ENCODE measurements around the gene ATP6V0E2.
A peak's percentile ranks its signal among the peaks of the same experiment; 100 is the strongest.
"Not testable (repeated sequence)": the region's sequence is repeated elsewhere in the genome, so short reads cannot be mapped to it uniquely, and the experiment has no call there.

ATP6V0E2 gene

DNA sequence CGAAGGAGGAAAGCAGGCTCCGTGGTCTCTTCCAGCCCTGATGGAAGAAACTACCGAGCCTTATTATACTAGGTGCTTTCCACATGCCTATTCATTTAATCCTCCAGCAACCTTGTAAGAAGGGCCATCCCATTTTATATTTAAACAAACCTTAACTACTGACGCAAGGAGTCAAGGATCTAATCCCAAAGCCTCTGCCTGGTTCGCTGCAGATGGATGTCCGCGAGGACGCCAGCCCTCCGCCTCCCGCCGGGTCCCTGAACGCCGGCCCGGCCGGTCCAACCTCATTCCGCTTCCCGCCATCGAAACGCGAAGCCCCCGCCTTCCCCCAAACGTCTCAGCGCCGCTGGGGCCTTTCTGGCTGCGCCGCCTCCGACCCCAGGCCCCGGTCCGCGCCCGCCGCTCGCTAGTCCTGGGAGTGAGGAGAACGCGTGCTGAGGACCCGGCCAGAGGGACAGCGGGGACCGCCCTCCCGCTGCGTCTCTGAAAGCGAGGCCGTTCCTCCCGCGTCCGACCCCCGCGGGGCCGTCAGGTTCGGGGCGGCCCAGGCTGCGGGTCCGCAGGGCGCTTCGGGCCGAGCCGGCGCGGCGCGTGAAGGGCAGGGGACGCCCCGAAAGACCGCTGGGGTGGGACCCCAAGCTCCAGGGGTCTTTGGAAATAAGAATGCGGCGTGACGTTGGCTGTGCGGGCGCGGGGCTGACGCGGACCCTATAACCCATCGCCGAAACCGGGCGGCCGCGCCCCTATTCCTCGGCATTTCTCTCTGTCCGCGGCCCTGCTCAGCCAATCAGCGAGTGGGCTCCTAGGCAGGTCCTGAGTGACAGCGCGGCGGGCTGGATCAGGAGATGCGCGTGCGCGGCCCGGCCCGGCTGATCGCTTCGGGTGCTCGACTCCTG is at the start of gene ATP6V0E2:
Gene ATP6V0E2 (plus strand): TSS at position 896 of the 896 bp plus-strand sequence. CDS start 97 bp downstream, outside the sequence.
- DNase-seq: peak; percentile 90

DNA sequence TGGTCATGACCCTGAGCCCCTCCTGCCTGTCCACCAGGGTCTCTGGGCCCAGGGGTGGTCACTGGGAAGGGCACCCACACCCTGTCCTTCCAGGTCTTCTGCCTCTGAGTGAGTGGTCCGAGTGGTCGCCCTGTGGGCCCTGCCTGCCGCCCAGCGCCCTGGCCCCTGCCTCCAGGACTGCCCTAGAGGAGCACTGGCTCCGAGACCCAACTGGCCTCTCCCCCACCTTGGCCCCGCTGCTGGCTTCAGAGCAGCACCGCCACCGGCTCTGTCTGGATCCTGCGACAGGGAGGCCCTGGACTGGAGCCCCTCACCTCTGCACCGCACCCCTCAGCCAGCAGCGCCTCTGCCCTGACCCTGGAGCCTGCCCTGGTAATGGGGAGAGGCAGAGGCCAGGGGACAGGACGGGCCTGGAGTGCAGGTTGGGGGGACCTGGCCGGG is 49.4 kb upstream of the ATP6V0E2 start:
- no peak for DNase-seq

DNA sequence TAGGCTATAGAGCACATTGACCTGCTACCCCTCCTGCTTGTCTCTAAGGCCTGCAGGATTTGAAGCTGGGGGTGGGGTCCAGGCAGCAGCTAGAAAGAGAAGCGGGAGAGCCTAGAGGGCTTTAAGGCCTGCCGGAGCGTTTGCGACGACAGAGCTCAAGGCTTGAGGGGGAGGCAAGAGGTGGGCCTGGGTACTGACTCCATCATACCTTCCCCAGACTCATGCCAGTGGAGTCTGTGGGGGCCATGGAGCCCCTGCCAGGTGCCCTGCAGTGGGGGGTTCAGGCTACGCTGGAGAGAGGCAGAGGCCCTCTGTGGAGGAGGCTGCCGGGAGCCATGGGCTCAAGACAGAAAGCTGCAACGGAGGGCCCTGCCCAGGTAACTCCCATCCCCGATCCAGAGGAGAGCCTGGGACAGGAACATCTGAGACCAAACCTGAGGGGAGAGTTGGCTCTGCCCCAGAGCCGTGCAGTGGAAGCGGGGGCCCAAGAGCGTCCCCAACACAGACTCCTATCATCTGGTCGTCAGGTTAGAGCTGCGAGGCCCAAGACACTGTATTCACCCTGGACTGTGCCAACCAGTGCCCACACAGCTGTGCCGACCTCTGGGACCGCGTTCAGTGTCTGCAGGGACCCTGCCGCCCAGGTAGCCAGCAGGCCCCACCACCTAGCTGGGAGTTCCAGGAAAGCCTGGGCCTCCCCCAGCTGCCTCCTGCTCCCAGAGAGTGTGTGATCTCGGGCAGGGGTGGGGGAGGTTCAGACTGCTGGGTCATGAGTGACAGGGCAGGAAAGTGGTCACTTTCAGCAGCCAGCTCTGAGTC is 48.8 kb upstream of the ATP6V0E2 start:
- DNase-seq: no peak

DNA sequence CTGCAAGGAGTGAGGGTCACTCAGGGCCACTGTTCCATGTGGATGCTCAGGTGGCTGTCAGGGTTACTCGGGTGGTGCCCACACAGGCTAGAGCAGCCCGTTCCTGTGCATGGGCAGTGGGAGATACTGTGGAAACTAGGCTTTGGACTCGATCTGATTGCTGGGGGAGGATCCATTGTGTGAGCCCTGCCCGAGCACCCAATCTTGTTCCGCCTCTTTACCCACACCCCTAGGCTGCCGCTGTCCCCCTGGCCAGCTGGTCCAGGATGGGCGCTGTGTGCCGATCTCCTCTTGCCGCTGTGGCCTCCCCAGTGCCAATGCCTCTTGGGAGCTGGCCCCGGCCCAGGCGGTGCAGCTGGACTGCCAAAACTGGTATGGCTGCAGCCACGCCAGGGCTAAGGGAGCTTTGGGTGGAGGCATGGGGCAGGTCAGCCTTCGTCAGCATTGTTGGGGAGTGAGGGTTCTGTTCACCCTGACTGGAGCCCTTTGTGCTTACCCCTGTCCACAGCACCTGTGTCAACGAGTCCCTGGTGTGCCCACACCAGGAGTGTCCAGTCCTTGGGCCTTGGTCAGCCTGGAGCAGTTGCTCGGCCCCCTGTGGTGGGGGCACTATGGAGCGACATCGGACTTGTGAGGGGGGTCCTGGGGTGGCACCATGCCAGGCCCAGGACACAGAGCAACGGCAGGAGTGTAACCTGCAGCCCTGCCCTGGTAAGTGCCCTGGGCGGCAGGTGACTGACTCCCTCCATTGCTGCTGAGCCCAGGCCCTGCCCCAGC is 48.0 kb upstream of the ATP6V0E2 start:
- no peak for DNase-seq

DNA sequence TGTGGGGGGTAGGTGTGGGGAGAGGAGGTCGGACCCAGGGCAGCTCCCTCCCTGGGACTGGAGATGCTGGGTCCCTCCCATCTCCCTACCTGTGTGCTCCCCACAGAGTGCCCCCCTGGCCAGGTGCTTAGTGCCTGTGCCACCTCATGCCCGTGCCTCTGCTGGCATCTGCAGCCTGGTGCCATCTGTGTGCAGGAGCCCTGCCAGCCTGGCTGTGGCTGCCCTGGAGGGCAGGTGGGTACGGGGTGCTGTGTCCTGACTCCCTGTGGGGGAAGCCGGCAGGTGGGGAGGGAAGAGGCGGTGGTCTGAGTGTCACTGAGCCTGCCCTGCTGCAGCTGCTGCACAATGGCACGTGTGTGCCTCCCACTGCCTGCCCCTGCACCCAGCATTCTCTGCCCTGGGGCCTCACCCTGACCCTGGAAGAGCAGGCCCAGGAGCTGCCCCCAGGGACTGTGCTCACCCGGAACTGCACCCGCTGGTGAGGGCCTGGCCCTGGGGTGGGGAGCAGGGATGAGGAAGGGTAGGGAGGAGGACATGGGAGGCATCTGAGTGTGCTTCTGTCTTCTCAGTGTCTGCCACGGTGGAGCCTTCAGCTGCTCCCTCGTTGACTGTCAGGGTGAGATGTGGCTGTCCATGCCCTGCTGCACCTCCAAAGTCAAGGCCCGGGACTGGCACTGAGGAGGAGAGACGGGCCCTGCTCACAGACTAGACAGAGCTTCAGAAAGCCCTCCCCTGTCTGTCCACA is 47.3 kb upstream of the ATP6V0E2 start:
- peak; percentile 38 for DNase-seq

DNA sequence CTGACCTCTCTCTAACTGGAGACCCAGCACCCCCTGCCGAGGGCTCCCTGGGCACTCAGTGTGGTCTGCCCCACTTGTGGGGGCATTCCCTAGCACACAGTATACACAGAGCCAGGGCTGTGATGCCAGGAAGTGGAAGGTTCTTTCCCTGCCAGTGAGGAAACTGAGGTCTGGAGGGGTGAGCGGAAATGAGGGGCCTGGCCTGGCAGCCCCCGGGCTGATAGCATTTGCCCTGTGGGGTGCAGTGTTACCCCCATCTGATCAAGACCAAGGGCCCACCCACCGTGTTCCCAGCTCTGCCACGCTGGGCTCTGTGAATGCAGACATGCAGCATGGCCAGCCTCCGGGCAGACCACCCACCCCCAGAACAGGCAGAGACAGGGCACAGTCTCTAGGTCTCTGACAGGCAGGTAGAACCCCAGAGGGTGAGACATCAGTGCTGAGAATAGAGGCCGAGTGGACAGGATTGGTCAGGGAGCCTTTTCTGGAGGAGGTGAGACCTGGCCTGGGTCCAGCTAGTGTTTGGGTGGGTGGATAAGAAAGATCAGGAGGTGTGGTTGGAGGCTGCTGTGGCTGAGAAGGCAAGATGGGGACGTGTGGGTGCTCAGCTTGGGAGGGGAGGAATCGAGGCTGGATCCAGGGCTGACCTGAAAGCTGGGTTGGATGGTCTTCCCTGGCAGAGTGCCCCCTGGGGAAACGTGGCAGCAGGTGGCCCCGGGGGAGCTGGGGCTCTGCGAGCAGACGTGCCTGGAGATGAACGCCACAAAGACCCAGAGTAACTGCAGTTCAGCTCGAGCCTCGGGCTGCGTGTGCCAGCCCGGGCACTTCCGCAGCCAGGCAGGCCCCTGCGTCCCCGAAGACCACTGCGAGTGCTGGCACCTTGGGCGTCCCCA is 46.4 kb upstream of the ATP6V0E2 start:
- DNase-seq: peak; percentile 68

DNA sequence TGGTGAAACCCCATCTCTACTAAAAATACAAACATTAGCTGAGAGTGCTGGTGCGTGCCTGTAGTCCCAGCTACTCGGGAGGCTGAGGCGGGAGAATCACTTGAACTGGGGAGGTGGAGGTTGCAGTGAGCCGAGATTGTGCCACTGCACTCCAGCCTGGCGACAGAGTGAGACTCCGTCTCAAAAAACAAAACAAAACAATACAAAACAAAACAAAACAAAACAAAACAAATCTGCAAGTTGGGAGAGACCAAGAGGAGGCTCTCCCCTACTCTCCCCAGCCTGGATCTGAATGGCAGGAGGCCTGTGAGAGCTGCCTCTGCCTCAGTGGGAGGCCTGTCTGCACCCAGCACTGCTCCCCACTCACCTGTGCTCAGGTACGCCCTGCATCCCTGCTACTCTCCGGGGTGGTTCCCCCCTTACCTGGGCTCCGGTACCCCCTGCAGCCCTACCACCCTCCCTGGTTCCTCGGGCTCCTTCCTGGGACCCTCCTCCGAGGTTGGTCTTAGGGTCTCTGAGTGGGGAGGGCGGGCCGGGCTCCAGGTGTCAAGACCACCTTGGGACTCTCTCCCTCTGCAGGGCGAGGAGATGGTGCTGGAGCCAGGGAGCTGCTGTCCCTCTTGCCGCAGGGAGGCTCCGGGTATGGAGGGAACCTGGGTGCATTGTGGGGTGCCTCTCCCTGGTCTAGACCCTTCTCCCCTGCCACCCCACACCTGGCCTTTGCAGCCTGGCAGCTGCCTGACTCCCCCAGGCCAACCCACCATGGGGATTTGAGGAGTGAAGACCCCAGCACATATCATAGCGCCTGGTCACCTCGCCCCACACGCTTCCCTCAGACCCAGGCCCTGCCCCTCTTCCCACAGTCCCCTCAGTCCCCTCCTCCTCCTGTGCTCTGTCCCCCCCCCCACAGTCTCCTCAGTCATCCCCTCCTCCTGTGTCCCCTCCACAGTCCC is 45.1 kb upstream of the ATP6V0E2 start:
- no peak for DNase-seq

DNA sequence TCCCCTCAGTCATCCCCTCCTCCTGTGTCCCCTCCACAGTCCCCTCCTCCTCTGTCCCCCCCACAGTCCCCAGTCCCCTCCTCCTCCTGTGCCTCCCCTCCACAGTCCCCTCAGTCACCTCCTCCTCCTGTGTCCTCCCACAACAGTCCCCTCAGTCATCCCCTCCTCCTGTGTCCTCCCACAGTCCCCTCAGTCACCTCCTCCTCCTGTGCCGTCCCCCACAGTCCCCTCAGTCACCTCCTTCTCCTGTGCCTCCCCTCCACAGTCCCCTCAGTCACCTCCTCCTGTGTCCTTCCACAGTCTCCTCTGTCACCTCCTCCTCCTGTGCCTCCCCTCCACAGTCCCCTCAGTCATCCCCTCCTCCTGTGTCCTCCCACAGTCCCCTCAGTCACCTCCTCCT is 43.2 kb upstream of the ATP6V0E2 start:
- DNase-seq: not testable (repeated sequence)

DNA sequence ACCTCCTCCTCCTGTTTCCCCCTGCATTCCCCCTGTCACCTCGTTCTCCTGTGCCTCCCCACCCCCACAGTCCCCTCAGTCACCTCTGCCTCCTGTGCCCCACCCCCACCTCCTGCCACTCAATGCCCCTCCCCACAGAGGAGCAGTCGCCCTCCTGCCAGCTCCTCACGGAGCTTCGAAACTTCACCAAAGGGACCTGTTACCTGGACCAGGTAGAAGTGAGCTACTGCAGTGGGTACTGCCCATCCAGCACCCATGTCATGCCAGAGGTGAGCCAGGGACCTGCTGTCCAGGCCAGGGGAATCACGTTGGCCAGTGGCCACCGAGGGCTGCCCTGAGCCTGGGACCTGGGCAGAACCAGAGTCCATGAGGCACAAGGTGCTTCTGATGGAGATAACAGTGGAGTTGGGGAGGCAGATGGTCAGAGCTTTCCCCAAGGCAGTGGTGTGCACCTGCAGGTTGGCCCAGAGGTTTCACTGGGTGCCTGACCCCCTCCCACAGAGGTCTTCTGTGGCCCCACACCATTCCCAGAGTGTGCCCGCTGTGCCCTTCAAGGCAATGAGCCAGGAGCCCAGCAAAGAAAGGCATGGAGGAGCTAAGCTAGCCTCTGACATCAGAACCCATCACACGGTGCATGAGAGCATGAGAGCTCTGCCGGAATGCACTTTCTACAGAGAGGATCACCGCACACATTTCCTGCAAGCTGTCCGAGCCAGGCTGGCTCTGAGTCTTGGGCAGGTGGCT is 42.6 kb upstream of the ATP6V0E2 start:
- no peak for DNase-seq

DNA sequence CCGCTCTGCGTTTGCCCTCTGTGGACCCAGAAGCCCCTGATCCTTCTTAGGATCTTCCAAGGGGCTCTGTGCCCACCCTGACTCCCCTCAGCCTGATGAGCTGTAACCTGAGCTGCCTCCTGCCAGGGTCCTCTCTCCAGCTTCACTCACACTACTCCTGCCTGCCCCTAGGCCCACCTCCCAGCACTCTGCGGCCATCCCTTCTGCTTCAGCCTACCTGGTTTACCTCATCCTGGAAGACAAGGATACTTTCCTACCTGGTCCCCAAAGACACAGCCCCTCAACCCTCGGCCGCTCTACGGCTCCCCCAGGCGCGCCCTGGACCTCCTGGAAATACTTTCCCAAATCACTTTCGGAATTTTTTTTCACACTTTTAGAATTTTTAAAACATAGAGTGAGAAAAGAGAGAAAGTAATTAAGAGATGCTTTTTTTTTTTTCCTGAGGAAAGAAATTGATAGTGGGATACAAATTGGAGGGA is 42.0 kb upstream of the ATP6V0E2 start:
- DNase-seq: no peak

DNA sequence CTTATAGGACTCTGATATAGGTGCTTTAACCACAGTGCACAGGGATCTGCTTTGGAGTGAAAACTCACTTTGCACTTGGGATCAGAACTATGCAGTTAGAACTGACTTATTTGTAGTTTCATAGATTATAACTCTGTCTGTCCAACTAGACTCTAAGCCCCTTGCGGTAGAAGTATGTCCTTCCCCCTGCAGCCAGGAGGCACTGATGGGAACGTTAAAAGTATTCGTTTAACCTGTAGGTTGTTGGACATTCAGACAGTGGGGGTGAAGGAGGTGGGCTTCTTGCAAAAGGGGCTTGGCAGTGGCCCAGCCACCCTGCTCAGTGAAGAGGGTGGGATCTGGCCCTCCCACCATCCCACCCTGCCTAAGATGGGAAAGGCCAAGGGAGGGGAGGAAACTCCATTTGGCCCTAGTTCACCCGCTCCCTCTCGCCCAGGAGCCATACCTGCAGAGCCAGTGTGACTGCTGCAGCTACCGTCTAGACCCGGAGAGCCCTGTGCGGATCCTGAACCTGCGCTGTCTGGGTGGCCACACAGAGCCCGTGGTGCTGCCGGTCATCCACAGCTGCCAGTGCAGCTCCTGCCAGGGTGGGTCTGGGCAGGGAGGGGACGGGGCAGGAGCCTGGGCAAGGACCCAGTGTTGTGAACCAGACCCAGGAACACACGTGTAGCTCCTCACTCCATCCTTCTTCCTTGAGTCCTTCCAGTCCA is 41.3 kb upstream of the ATP6V0E2 start:
- DNase-seq: no peak

DNA sequence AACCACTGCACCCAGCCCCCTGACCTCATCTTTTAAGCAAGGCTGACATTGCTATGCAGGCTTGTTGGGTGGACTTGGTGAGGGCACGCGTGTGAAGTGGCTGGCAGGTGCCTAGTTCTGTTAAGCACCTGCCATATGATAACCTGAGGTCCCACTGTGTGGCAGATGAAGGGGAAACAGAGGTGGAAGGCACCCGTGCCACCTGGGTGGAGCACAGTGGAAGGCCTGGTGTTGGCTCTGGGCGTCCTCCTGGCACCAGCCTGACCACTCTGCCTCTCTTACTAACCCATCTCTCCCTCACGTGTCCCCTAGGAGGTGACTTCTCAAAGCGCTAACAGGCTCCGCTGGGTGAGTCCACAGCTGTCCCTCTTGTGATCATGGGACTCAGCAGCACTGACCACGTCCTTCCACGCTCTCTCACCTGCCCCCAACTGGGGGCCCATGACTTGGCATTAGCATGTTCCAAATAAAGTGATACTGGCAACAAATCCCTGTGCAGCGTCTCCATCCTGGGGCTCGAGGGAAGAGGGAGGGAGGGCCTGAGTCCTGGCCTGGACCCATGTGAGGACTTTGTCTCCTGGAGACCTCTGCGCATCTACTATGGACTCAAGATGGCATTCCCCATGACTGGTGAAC is 40.2 kb upstream of the ATP6V0E2 start:
- DNase-seq: no peak

DNA sequence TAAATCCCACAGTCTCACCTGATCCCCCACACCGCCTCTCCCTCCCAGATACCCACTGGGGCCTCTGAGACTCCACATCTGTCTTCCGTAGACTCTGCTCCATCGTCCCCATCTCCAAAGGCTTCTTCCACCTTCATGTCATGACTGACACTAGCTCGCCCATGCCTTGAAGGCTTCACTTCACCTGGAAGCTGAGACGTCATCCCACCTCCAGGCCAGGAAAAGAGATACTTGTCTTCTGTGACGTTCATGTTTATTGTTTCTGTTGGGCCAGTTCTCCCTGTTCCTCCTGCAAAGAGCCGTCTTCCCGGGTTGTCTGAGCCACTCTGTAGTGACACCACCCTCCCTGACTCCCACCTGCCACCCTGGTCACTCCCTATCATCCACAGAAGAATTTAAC is 39.2 kb upstream of the ATP6V0E2 start:
- DNase-seq: no peak

DNA sequence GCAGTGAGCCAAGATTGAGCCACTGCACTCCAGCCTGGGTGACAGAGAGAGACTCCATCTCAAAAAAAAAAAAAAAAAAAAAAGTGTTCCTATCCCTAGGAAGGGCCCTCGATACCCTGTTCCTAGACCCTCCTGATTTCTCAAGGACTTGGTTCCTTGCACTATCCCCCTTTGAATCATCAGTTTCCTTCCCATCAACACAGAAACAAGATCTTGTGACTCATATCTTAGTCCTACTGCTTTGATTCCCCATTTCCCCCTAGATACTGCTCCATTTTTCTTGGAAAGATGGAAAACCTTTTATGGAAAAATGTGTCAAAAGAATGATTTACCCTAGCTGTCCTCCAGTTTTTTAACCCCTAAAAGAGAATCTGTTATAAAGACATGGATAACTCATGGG is 37.3 kb upstream of the ATP6V0E2 start:
- no peak for DNase-seq

DNA sequence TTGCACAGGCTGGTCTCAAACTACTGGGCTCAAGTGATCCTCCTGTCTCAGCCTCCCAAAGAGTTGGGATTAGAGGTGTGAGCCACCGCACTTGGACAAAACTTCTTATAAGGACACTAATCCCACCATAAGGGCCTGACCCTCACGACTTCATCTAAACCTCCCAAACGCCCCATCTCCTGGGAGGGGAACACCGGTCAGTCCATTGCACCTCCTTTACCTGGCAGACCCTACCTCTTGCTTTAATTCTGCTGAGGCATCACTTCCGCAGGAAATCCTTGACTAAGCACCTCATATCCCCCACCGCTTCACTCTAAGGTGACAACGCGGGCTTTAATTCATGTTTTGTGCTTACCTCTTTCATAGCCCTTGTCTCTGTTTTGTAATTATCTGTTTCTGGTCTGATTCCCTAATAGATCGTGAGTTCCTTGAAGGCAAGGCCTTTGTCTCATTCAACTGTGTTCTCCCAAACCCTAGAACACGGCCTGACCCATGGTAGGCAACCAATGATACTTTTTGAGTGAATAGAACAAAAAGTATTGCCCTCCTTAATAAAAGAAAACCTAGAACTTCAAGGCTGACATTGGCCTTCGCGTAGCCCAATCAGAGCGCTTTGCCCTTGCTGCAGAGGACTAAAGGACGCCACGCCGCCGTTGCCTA is 36.1 kb upstream of the ATP6V0E2 start:
- no peak for DNase-seq

DNA sequence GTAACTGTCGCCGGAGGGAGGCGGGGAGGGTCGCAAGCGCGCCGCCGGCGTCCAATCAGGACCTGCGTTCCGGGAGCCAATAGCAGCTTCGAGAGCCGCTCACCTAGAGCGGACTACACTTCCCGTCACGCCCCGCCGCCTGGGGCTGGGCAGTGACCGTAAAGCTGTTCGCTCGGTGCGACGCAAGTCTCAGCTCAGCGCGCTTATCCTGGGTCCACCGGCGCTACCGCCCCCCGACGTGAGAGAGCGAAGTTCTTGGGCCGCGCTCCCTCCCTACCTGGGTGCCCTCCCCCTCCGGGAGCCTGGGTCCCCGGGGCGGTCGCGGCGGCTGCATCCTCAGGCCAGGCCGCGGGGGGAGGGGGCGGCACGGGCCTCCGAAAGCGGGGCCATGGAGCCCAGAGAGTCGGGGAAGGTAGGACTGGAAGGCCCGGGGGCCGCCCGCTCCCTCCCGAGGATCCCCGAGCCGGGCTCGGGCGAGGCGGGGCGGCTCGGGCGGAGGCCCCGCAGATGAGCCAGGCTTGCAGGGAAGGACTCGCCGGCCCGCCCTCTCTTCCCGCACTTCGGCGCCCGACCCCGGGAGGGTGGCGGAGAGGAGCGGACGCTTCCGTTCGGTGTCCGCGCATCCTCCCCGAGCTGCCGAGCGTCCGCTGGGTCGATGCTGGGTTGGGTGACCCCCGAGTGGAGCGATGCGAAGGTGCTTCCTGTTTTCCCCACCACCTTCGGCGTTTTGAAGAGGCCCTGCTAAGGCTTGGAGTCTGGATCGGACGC is 35.4 kb upstream of the ATP6V0E2 start, which contains the start of gene ZNF862:
Gene ZNF862 (plus strand): TSS at position 152 of the 768 bp plus-strand sequence. CDS start 237 bp downstream, at position 389.
- DNase-seq: peak; percentile 98

Data from NCI-H2171 (cell line).